ENCODE measurements around the gene TAF11L2. TPM values are rescaled to one million over a fixed set of nuclear protein-coding genes. Genes with fewer than 3 reads are reported as not detected.

Gene TAF11L2
- total RNA-seq: not detected in 2 replicates

GRCh38 chr5:17497931-17498330, at the start of gene TAF11L2:
TSS of gene TAF11L2 (plus strand) at chr5:17498231.

GRCh38 chr5:17518067-17518466, 20.0 kb downstream of the TAF11L2 start, which contains the start of gene TAF11L3:
TSS of gene TAF11L3 (plus strand) at chr5:17518367.

GRCh38 chr5:17521501-17521900, 23.5 kb downstream of the TAF11L2 start, which contains the start of gene TAF11L4:
TSS of gene TAF11L4 (plus strand) at chr5:17521801.

GRCh38 chr5:17524935-17525334, 26.9 kb downstream of the TAF11L2 start, which contains the start of gene TAF11L5:
TSS of gene TAF11L5 (plus strand) at chr5:17525235.

GRCh38 chr5:17528369-17528768, 30.3 kb downstream of the TAF11L2 start, which contains the start of gene TAF11L6:
TSS of gene TAF11L6 (plus strand) at chr5:17528669.

Other genes with a start within 250 kb of the TAF11L2 start
- gene TAF11L3, start 20.1 kb downstream of the TAF11L2 start, total RNA-seq: not detected in 2 replicates
- not detected in 2 replicates for gene TAF11L4, start 23.6 kb downstream of the TAF11L2 start, total RNA-seq
- not detected in 2 replicates for gene TAF11L5, start 27.0 kb downstream of the TAF11L2 start, total RNA-seq
- not detected in 2 replicates for gene TAF11L6, start 30.4 kb downstream of the TAF11L2 start, total RNA-seq
- not detected in 2 replicates for gene TAF11L7, start 87.5 kb downstream of the TAF11L2 start, total RNA-seq
- gene TAF11L8, start 92.7 kb downstream of the TAF11L2 start, total RNA-seq: not detected in 2 replicates
- gene TAF11L9, start 96.2 kb downstream of the TAF11L2 start, total RNA-seq: not detected in 2 replicates
- gene TAF11L10, start 99.6 kb downstream of the TAF11L2 start, total RNA-seq: not detected in 2 replicates
- not detected in 2 replicates for gene TAF11L11, start 106.0 kb downstream of the TAF11L2 start, total RNA-seq
- not detected in 2 replicates for gene TAF11L12, start 112.2 kb downstream of the TAF11L2 start, total RNA-seq
- gene TAF11L13, start 133.9 kb downstream of the TAF11L2 start, total RNA-seq: not detected in 2 replicates
- gene TAF11L14, start 136.2 kb downstream of the TAF11L2 start, total RNA-seq: not detected in 2 replicates